NCI-H1436 (cell line): ENCODE results near the gene REM2.

Source experiments
- DNase-seq: peaks from one replicate; lab custom pipeline; 2025; lab: John Stamatoyannopoulos, UW

Gene REM2

GRCh38 chr14:22929104-22929960 lies 46.3 kb downstream of the REM2 start, which contains the start of gene PRMT5:
PRMT5 (minus strand) TSS chr14:22929376; CDS start chr14:22929361, 15 bp downstream.
- peak; percentile 98 for DNase-seq

- no peak for DNase-seq
Observed at GRCh38 chr14:22929961-22930364, 46.9 kb downstream of the REM2 start.

GRCh38 chr14:22932146-22932545 lies 49.1 kb downstream of the REM2 start:
- DNase-seq: no peak

GRCh38 chr14:22935156-22935555 lies 52.1 kb downstream of the REM2 start:
- DNase-seq: no peak
